Hypothalamus (tissue), 51 donors: ENCODE measurements around the gene ADAMTS19.
A peak's percentile ranks its signal among the peaks of the same experiment; 100 is the strongest.

ENCODE experiments used
- DNase-seq, 51 donors: peaks; one replicate each; lab custom pipeline; 2025; lab: John Stamatoyannopoulos, UW

The ADAMTS19 gene

GRCh38 chr5:129748913-129749880, 289.1 kb downstream of the ADAMTS19 start:
- no peak for DNase-seq

- no peak for DNase-seq
Observed at GRCh38 chr5:129760636-129761325, 300.7 kb downstream of the ADAMTS19 start.

GRCh38 chr5:129763651-129764050, 303.6 kb downstream of the ADAMTS19 start:
- DNase-seq: no peak

GRCh38 chr5:129766798-129767197, 306.7 kb downstream of the ADAMTS19 start:
- DNase-seq: no peak

- DNase-seq: peak in 43 of 51 donors; percentile 1 to 90 (median 41)
Observed at GRCh38 chr5:129767927-129768380, 307.9 kb downstream of the ADAMTS19 start.

- no peak for DNase-seq
Observed at GRCh38 chr5:129768735-129769134, 308.6 kb downstream of the ADAMTS19 start.

GRCh38 chr5:129770024-129770820, 310.1 kb downstream of the ADAMTS19 start:
- DNase-seq: no peak

GRCh38 chr5:129771058-129771838, 311.1 kb downstream of the ADAMTS19 start:
- DNase-seq: peak in 42 of 51 donors; percentile 1 to 78 (median 28)

GRCh38 chr5:129773376-129773775, 313.3 kb downstream of the ADAMTS19 start:
- DNase-seq: no peak

GRCh38 chr5:129781594-129781993, 321.5 kb downstream of the ADAMTS19 start:
- DNase-seq: no peak
